ENCODE measurements around the gene CCNI2. TPM values are rescaled to one million over a fixed set of nuclear protein-coding genes. Genes with fewer than 3 reads are reported as not detected.

The CCNI2 gene
- total and polyA plus RNA-seq, 7 experiments from 2014 or later, result 2.4 to 44.9 (median 5.0) TPM

- intact Hi-C loops (cut with micrococcal nuclease), result loop anchor here (1.0 to 5.0 kb wide), 3 partner anchors 11 to 1254 kb away; partner anchors contain the start of genes KIF3A (in 2 of the 2) and VDAC1 (in 1 of the 2)
- H3K36me3 Mint-ChIP-seq, result peaks cover 0 to 20% (median 0%) of the 10 kb centered on the region in 5 donors
- H3K27ac ChIP-seq (ENCODE audit: low read depth, low read length), result peak overlapping the region; percentile 56
- H3K9me3 Mint-ChIP-seq, result peaks cover 0 to 3% (median 0%) of the 10 kb centered on the region in 11 donors
- peak overlapping the region; percentile 49 for H3K4me3 ChIP-seq (ENCODE audit: low read length)
- POLR2A ChIA-PET, result interaction anchor here (0.7 to 2.7 kb wide), 8 partner anchors 10 to 258 kb away, joined by 3 to 48 read pairs (median 4); partner anchors contain the start of genes AFF4, KIF3A and SEPTIN8
- ATAC-seq, result peak; percentile 60
- H3K27me3 ChIP-seq (ENCODE audit: control insufficient read depth in 2 of 2, insufficient read depth in 2 of 2, low read length in 2 of 2), result no peaks in the 10 kb centered on the region
- peak overlapping the region; percentile 47 to 82 (median 70) for H3K4me3 Mint-ChIP-seq
- peaks cover 0 to 48% (median 6%) of the 10 kb centered on the region in 7 donors for H3K4me1 Mint-ChIP-seq
- DNase-seq, result peak; percentile 32 to 62 (median 50)
- peaks cover 0 to 17% (median 5%) of the 10 kb centered on the region in 5 donors for H3K27me3 Mint-ChIP-seq
- no peaks in the 10 kb centered on the region for H3K9me3 ChIP-seq (ENCODE audit: control insufficient read depth in 2 of 3, low read length in 3 of 3)
- CTCF ChIA-PET, result interaction anchor here (0.9 kb wide), 1 partner anchor 9 kb away, joined by 4 read pairs; no protein-coding TSS in a partner anchor
- peak overlapping the region in 8 of 9 donors; percentile 45 to 75 (median 72) for H3K27ac Mint-ChIP-seq
- peaks cover 0 to 10% (median 0%) of the 10 kb centered on the region in 3 experiments for H3K36me3 ChIP-seq (ENCODE audit: control insufficient read depth in 2 of 3, insufficient read depth in 3 of 3, low read length in 3 of 3)
- peaks cover 0 to 4% of the 10 kb centered on the region in 2 donors for H3K4me1 ChIP-seq (ENCODE audit: control insufficient read depth in 2 of 2, insufficient read depth in 2 of 2, low read length in 2 of 2)
Observed at GRCh38 chr5:132747616-132748440, 602 bp downstream of the CCNI2 start.

GRCh38 chr5:132748522-132749000, 1.3 kb downstream of the CCNI2 start:
- peak overlapping the region in 8 of 9 donors; percentile 45 to 75 (median 72) for H3K27ac Mint-ChIP-seq
- Histone ChIP-seq H3K9me3 (ENCODE audit: control insufficient read depth in 2 of 3, low read length in 3 of 3) (no peaks in the 10 kb centered on the region), H3K36me3 (ENCODE audit: control insufficient read depth in 2 of 3, insufficient read depth in 3 of 3, low read length in 3 of 3) (peaks cover 0 to 10% (median 0%) of the 10 kb centered on the region in 3 experiments), H3K4me3 (ENCODE audit: low read length) (no peak overlapping the region), H3K4me1 (ENCODE audit: control insufficient read depth in 2 of 2, insufficient read depth in 2 of 2, low read length in 2 of 2) (peaks cover 0 to 4% of the 10 kb centered on the region in 2 donors), H3K27ac (ENCODE audit: low read depth, low read length) (no peak overlapping the region), H3K27me3 (ENCODE audit: control insufficient read depth in 2 of 2, insufficient read depth in 2 of 2, low read length in 2 of 2) (no peaks in the 10 kb centered on the region)
- intact Hi-C loops (cut with micrococcal nuclease), result loop anchor here in 1 of 2 donors (5.0 kb wide), 1 partner anchor 1254 kb away; the partner anchor contains the start of gene VDAC1
- ChIA-PET POLR2A (interaction anchor here (1.8 to 2.7 kb wide), 2 partner anchors 11 to 29 kb away, joined by 5 to 48 read pairs; partner anchors contain the start of genes KIF3A and SEPTIN8), CTCF (no interaction called here)
- DNase-seq (no peak), ATAC-seq (no peak)
- peaks cover 0 to 14% (median 0%) of the 10 kb centered on the region in 5 donors for H3K27me3 Mint-ChIP-seq
- H3K4me1 Mint-ChIP-seq, result peaks cover 0 to 54% (median 5%) of the 10 kb centered on the region in 7 donors
- H3K9me3 Mint-ChIP-seq, result peaks cover 0 to 1% (median 0%) of the 10 kb centered on the region in 11 donors
- peaks cover 0 to 26% (median 0%) of the 10 kb centered on the region in 5 donors for H3K36me3 Mint-ChIP-seq
- H3K4me3 Mint-ChIP-seq, result peak overlapping the region; percentile 39 to 82 (median 70)

DNA sequence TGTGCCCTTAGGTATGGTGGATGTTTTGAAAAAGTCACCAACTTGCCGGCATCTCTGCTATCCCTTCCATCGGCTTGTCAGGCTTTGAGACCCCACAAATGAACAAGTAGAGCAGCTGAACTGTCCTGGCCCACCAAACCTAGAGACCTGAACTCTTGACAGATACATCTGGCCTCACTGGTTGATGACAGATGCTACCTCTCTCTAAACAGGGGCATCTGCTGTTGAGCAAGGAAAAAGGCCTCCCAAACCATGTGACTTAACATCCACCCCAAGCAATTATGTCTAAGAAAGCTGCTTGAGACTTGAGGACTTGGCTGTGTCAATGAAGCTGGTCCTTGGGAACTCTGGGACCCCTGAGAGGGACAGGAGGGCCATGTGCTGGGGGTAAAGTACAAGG, 2.3 kb downstream of the CCNI2 start:
- Histone ChIP-seq H3K27me3 (ENCODE audit: control insufficient read depth in 2 of 2, insufficient read depth in 2 of 2, low read length in 2 of 2) (no peaks in the 10 kb centered on the region), H3K4me1 (ENCODE audit: control insufficient read depth in 2 of 2, insufficient read depth in 2 of 2, low read length in 2 of 2) (peaks cover 0 to 4% of the 10 kb centered on the region in 2 donors), H3K36me3 (ENCODE audit: control insufficient read depth in 2 of 3, insufficient read depth in 3 of 3, low read length in 3 of 3) (peaks cover 0 to 10% (median 0%) of the 10 kb centered on the region in 3 experiments), H3K4me3 (ENCODE audit: low read length) (no peak overlapping the region), H3K9me3 (ENCODE audit: control insufficient read depth in 2 of 3, low read length in 3 of 3) (no peaks in the 10 kb centered on the region), H3K27ac (ENCODE audit: low read depth, low read length) (no peak overlapping the region)
- no peak for ATAC-seq
- Mint-ChIP-seq H3K4me1 (peaks cover 0 to 61% (median 6%) of the 10 kb centered on the region in 7 donors), H3K27ac (peak overlapping the region in 8 of 9 donors; percentile 29 to 76 (median 48)), H3K27me3 (peaks cover 0 to 14% (median 0%) of the 10 kb centered on the region in 5 donors), H3K4me3 (peak overlapping the region in 4 of 10 donors; percentile 3 to 69 (median 34)), H3K9me3 (peaks cover 0 to 1% (median 0%) of the 10 kb centered on the region in 11 donors), H3K36me3 (peaks cover 0 to 26% (median 0%) of the 10 kb centered on the region in 5 donors)
- POLR2A ChIA-PET, result no interaction called here
- CTCF ChIA-PET, result no interaction called here
- no peak for DNase-seq
- intact Hi-C loops (cut with micrococcal nuclease), result loop anchor here in 1 of 2 donors (1.0 to 5.0 kb wide), 2 partner anchors 27 to 1253 kb away; partner anchors contain the start of gene VDAC1

GRCh38 chr5:132750471-132751230, 3.4 kb downstream of the CCNI2 start:
- peaks cover 0 to 10% (median 0%) of the 10 kb centered on the region in 3 experiments for H3K36me3 ChIP-seq (ENCODE audit: control insufficient read depth in 2 of 3, insufficient read depth in 3 of 3, low read length in 3 of 3)
- peaks cover 0 to 70% (median 6%) of the 10 kb centered on the region in 7 donors for H3K4me1 Mint-ChIP-seq
- peak overlapping the region in 3 of 9 donors; percentile 15 to 82 (median 19) for H3K27ac Mint-ChIP-seq
- H3K27me3 ChIP-seq (ENCODE audit: control insufficient read depth in 2 of 2, insufficient read depth in 2 of 2, low read length in 2 of 2), result no peaks in the 10 kb centered on the region
- no peak overlapping the region for H3K4me3 ChIP-seq (ENCODE audit: low read length)
- DNase-seq, result no peak
- CTCF ChIA-PET, result no interaction called here
- peaks cover 0 to 26% (median 0%) of the 10 kb centered on the region in 5 donors for H3K36me3 Mint-ChIP-seq
- intact Hi-C loops (cut with micrococcal nuclease), result loop anchor here in 1 of 2 donors (1.0 kb wide), 1 partner anchor 13 kb away; the partner anchor contains the start of gene KIF3A
- H3K27me3 Mint-ChIP-seq, result peaks cover 0 to 6% (median 0%) of the 10 kb centered on the region in 5 donors
- H3K9me3 ChIP-seq (ENCODE audit: control insufficient read depth in 2 of 3, low read length in 3 of 3), result no peaks in the 10 kb centered on the region
- no peaks in the 10 kb centered on the region for H3K9me3 Mint-ChIP-seq
- peak overlapping the region in 1 of 10 donors; percentile 54 for H3K4me3 Mint-ChIP-seq
- no peak for ATAC-seq
- H3K4me1 ChIP-seq (ENCODE audit: control insufficient read depth in 2 of 2, insufficient read depth in 2 of 2, low read length in 2 of 2), result peaks cover 0 to 4% of the 10 kb centered on the region in 2 donors
- H3K27ac ChIP-seq (ENCODE audit: low read depth, low read length), result no peak overlapping the region
- POLR2A ChIA-PET, result interaction anchor here (1.5 kb wide), 1 partner anchor 13 kb away, joined by 3 read pairs; the partner anchor contains the start of gene KIF3A

DNA sequence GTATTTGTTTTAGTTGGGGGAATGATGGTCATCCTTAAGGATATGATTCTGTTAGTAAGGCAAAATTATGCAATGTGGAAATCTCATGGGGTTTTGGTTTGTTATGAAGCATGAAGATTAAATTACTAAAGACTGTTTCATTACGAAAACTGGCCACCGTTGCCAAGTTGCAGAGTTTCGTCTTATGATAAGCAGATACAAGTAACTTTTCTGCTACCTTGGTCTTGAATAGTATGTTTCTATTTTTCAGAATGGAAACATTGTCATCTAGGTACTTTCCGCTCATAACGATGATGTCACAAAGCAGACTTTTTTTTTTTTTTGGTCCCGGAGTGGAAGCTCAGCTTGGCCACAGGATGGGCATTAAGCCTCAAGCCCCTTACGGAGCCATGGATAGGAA, 4.2 kb downstream of the CCNI2 start:
- H3K4me3 ChIP-seq (ENCODE audit: low read length), result no peak overlapping the region
- peaks cover 0 to 26% (median 0%) of the 10 kb centered on the region in 5 donors for H3K36me3 Mint-ChIP-seq
- DNase-seq, result no peak
- H3K4me1 Mint-ChIP-seq, result peaks cover 0 to 65% (median 5%) of the 10 kb centered on the region in 7 donors
- H3K27me3 ChIP-seq (ENCODE audit: control insufficient read depth in 2 of 2, insufficient read depth in 2 of 2, low read length in 2 of 2), result no peaks in the 10 kb centered on the region
- H3K27ac Mint-ChIP-seq, result peak overlapping the region in 2 of 9 donors; percentile 38 to 82
- no peaks in the 10 kb centered on the region for H3K9me3 Mint-ChIP-seq
- no peak overlapping the region for H3K27ac ChIP-seq (ENCODE audit: low read depth, low read length)
- intact Hi-C loops (cut with micrococcal nuclease), result loop anchor here in 1 of 2 donors (1.0 kb wide), 1 partner anchor 14 kb away; the partner anchor contains the start of gene KIF3A
- POLR2A ChIA-PET, result no interaction called here
- H3K36me3 ChIP-seq (ENCODE audit: control insufficient read depth in 2 of 3, insufficient read depth in 3 of 3, low read length in 3 of 3), result peaks cover 0 to 10% (median 0%) of the 10 kb centered on the region in 3 experiments
- H3K9me3 ChIP-seq (ENCODE audit: control insufficient read depth in 2 of 3, low read length in 3 of 3), result no peaks in the 10 kb centered on the region
- CTCF ChIA-PET, result no interaction called here
- peaks cover 0 to 4% of the 10 kb centered on the region in 2 donors for H3K4me1 ChIP-seq (ENCODE audit: control insufficient read depth in 2 of 2, insufficient read depth in 2 of 2, low read length in 2 of 2)
- peak overlapping the region in 1 of 10 donors; percentile 54 for H3K4me3 Mint-ChIP-seq
- H3K27me3 Mint-ChIP-seq, result no peaks in the 10 kb centered on the region
- no peak for ATAC-seq

All from naive thymus-derived CD4-positive, alpha-beta T cell (primary cell).